PC-3 (cell line): ENCODE data around the gene MUC12. TPM values are rescaled to one million over a fixed set of nuclear protein-coding genes. Genes with fewer than 3 reads are reported as not detected.
A peak's percentile ranks its signal among the peaks of the same experiment; 100 is the strongest.
"Not testable (repeated sequence)": the region's sequence is repeated elsewhere in the genome, so short reads cannot be mapped to it uniquely, and the experiment has no call there.

Experiments used
- ATAC-seq: fragments of 200-7000 bp; cut with Tn5 transposase; 2 replicates; pipeline ENCODE4 v1.9.1; 2020; ENCODE audit warnings: mild to moderate bottlenecking, moderate library complexity
- BruUV-seq: library from RNA; stranded (reverse); fragments of 400-500 nt; replicated peaks from 2 replicates; lab custom pipeline; 2021; lab: Mats Ljungman, UMichigan
- CTCF ChIA-PET: fragments of 300-600 bp; sonication (Branson Sonifier 250); formaldehyde crosslinking; loops from one replicate; lab custom pipeline; 2022; ENCODE audit warnings: antibody characterized with exemption; lab: Charles Lee
- POLR2A ChIA-PET: fragments of 300-600 bp; sonication (Branson Sonifier 250); formaldehyde crosslinking; loops from one replicate; lab custom pipeline; 2022; ENCODE audit warnings: antibody characterized with exemption; ENCODE audit not compliant: unreplicated experiment; lab: Charles Lee
- DNase-seq: peaks from one replicate; pipeline ENCODE4 v3.0.0-alpha.2; 2015
- H2AFZ ChIP-seq: fragments of 300-600 bp; sonication (generic); 2 replicates; pipeline ENCODE4 v1.6.0; 2016; ENCODE audit warnings: antibody characterized with exemption, low read length
- H3F3A ChIP-seq: fragments of 300-600 bp; sonication (generic); one replicate; pipeline ENCODE4 v1.6.0; 2017; ENCODE audit warnings: antibody characterized with exemption, low read length, control low read depth, mild to moderate bottlenecking; ENCODE audit not compliant: unreplicated experiment
- H3K27ac ChIP-seq: fragments of 300-600 bp; sonication (generic); 2 replicates; pipeline ENCODE4 v1.5.1; 2016; ENCODE audit warnings: mild to moderate bottlenecking, low read length
- H3K27me3 ChIP-seq: fragments of 300-600 bp; sonication (generic); 2 replicates; pipeline ENCODE4 v1.6.1; 2016; ENCODE audit warnings: low read length, mixed read lengths
- H3K36me3 ChIP-seq: fragments of 300-600 bp; sonication (generic); 2 replicates; pipeline ENCODE4 v1.6.1; 2016; ENCODE audit warnings: low read depth, mixed run types, low read length, mixed read lengths
- H3K4me1 ChIP-seq: fragments of 300-600 bp; sonication (generic); 2 replicates; pipeline ENCODE4 v1.5.1; 2016; ENCODE audit warnings: low read length; ENCODE audit not compliant: insufficient read depth
- H3K4me2 ChIP-seq: fragments of 300-600 bp; sonication (generic); 2 replicates; pipeline ENCODE4 v1.6.0; 2016; ENCODE audit warnings: low read length
- H3K4me3 ChIP-seq: fragments of 300-600 bp; sonication (generic); 2 replicates; pipeline ENCODE4 v1.5.1; 2016; ENCODE audit warnings: mild to moderate bottlenecking, low read length, mixed read lengths
- H3K79me2 ChIP-seq: fragments of 300-600 bp; sonication (generic); 2 replicates; pipeline ENCODE4 v1.6.1; 2017; ENCODE audit warnings: low read length, mixed read lengths
- H3K9ac ChIP-seq: fragments of 300-600 bp; sonication (generic); 2 replicates; pipeline ENCODE4 v1.6.0; 2016; ENCODE audit warnings: mild to moderate bottlenecking, low read length
- H3K9me2 ChIP-seq: fragments of 300-600 bp; sonication (generic); replicated peaks from 2 replicates; pipeline ENCODE4 v1.6.1; 2016; ENCODE audit warnings: mixed run types, low read length, mixed read lengths
- H3K9me3 ChIP-seq: fragments of 300-600 bp; sonication (generic); 2 replicates; pipeline ENCODE4 v1.6.1; 2016; ENCODE audit warnings: low read length, mixed read lengths
- H4K20me1 ChIP-seq: fragments of 300-600 bp; sonication (generic); 2 replicates; pipeline ENCODE4 v1.6.1; 2016; ENCODE audit warnings: low read length, mixed read lengths
- EZH2 ChIP-seq: fragments of 300-600 bp; sonication (generic); IDR thresholded peaks from one replicate; pipeline ENCODE4 v1.6.1; 2017; ENCODE audit warnings: antibody characterized with exemption, mild to moderate bottlenecking, low read length; ENCODE audit not compliant: unreplicated experiment
- EZH2phosphoT487 ChIP-seq: fragments of 300-600 bp; sonication (generic); IDR thresholded peaks from 2 replicates; pipeline ENCODE4 v1.6.1; 2018; ENCODE audit warnings: mild to moderate bottlenecking, antibody characterized with exemption, low read length, borderline replicate concordance
- intact Hi-C: fragments of 100-400 bp; cut with micrococcal nuclease; formaldehyde crosslinking; loops from 2 replicates; pipeline ENCODE4 v1.9.0; 2023
- total RNA-seq: library from RNA; depleted of rRNA; stranded (reverse); fragments of >200 nt; gene quantifications from 2 replicates; pipeline ENCODE4 v1.2.3, GENCODE V29; 2014
- TF ChIP-seq, protein P1 (sequence below): fragments of 300-600 bp; sonication (generic); conservative IDR thresholded peaks from 2 replicates; pipeline ENCODE4 v1.5.1; 2017; ENCODE audit warnings: antibody characterized with exemption, low read depth, mild to moderate bottlenecking, low read length

The MUC12 gene
- total RNA-seq, 1 experiment from 2014 or later: 0.18 TPM

DNA sequence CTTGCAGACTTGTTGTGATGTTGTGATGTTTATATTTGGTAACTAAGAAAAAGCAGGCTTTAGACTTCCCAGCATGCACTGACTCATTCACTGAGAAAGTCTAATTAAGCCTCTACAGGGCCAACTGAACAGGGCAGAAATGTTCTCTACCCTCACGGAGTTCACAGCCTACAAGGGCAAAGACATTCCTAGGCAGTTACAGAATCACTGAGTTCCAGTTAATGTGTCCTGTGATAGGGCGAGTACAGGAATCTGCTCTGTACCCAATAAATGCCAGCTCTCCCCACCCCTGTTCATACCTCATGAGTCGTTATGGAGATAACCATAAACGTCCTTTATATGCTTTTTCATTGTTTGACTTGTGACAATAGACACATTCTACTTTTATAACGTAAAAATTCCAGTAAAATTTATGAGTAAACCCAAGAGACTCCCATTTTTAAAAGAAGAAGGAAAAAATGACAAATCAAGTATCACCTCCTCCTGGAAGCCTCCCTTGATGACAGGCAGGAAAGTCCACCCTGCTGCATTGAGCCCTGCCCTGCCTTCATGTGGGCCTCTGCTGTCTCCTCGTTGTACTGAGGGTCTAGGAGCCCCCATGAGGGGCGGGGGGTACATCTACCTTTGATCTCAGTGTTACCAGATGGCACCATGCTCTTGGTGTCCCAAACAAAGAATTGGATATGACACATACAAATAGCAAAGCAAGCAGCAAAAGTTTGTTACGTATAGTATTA, 14.3 kb downstream of the MUC12 start:
- no peaks in the 10 kb centered on the region for H3K36me3 ChIP-seq
- DNase-seq (peak; percentile 87), ATAC-seq (peak; percentile 91)
- peak overlapping the region; percentile 69 for H3K9ac ChIP-seq
- H3K4me2 ChIP-seq: peak overlapping the region; percentile 40; the same call in 1 of the 2 replicates
- H3K9me2 ChIP-seq: no peaks in the 10 kb centered on the region
- no peak overlapping the region for H2AFZ ChIP-seq
- H3K4me3 ChIP-seq: no peak overlapping the region
- intact Hi-C loops: loop anchor here (1.0 to 5.0 kb wide), 2 partner anchors 41 to 74 kb away; no protein-coding TSS in a partner anchor
- BruUV-seq: no TSS peak
- ChIA-PET POLR2A (interaction anchor here (0.6 to 0.7 kb wide), 2 partner anchors 41 to 217 kb away, joined by 4 read pairs; no protein-coding TSS in a partner anchor), CTCF (interaction anchor here (0.5 kb wide), 1 partner anchor 165 kb away, joined by 4 read pairs; no protein-coding TSS in a partner anchor)
- peak overlapping the region; percentile 91 for H3K27ac ChIP-seq
- no peaks in the 10 kb centered on the region for H3K79me2 ChIP-seq
- H3F3A ChIP-seq: no peaks in the 10 kb centered on the region
- H3K9me3 ChIP-seq: no peaks in the 10 kb centered on the region
- no peaks in the 10 kb centered on the region for H3K27me3 ChIP-seq
- H3K4me1 ChIP-seq: peaks cover 27% of the 10 kb centered on the region
- no peaks in the 10 kb centered on the region for H4K20me1 ChIP-seq
- no peak for TF ChIP-seq EZH2
- TF ChIP-seq EZH2phosphoT487: no peak
- TF ChIP-seq, protein P1, sequence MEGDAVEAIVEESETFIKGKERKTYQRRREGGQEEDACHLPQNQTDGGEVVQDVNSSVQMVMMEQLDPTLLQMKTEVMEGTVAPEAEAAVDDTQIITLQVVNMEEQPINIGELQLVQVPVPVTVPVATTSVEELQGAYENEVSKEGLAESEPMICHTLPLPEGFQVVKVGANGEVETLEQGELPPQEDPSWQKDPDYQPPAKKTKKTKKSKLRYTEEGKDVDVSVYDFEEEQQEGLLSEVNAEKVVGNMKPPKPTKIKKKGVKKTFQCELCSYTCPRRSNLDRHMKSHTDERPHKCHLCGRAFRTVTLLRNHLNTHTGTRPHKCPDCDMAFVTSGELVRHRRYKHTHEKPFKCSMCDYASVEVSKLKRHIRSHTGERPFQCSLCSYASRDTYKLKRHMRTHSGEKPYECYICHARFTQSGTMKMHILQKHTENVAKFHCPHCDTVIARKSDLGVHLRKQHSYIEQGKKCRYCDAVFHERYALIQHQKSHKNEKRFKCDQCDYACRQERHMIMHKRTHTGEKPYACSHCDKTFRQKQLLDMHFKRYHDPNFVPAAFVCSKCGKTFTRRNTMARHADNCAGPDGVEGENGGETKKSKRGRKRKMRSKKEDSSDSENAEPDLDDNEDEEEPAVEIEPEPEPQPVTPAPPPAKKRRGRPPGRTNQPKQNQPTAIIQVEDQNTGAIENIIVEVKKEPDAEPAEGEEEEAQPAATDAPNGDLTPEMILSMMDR: no peak

DNA sequence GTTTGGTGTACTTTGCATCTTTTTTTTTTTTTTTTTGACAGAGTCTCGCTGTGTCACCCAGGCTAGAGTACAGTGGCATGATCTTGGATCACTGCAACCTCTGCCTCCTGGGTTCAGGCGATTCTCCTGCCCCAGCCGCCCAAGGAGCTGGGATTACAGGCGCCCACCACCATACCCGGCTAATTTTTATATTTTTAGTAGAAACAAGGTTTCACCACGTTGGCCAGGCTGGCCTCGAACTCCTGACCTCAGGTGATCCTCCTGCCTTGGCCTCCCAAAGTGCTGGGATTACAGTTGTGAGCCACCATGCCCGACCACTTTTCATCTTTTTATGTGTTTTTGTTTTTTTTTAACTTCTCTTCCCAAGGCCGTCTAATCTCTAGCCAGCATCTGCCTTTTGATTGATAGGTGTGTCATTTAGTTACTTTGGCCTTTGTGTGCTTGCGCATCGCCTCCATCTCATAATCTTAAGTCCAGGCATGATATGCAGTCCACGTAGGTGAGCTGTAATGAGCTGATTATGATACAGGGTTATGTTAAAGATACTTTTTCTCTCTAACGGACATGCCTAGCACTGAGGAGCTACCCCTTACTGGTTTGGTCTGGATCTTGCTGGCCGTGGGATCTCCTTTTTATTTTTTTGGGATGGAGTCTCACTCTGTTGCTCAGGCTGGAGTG, 15.0 kb downstream of the MUC12 start:
- H3K9me2 ChIP-seq, H3K4me3 ChIP-seq, H3K36me3 ChIP-seq, CTCF ChIA-PET, ATAC-seq, H4K20me1 ChIP-seq, H3K27me3 ChIP-seq, H2AFZ ChIP-seq, H3K79me2 ChIP-seq, H3K9me3 ChIP-seq, POLR2A ChIA-PET, H3F3A ChIP-seq: not testable (repeated sequence)
- Histone ChIP-seq H3K4me2 (peak overlapping the region; percentile 40; the same call in 1 of the 2 replicates), H3K27ac (peak overlapping the region; percentile 91), H3K4me1 (peaks cover 27% of the 10 kb centered on the region), H3K9ac (peak overlapping the region; percentile 57)
- intact Hi-C loops: loop anchor here (5.0 kb wide), 1 partner anchor 73 kb away; no protein-coding TSS in a partner anchor
- BruUV-seq: TSS peak; percentile 91
- peak; percentile 27 for DNase-seq

DNA sequence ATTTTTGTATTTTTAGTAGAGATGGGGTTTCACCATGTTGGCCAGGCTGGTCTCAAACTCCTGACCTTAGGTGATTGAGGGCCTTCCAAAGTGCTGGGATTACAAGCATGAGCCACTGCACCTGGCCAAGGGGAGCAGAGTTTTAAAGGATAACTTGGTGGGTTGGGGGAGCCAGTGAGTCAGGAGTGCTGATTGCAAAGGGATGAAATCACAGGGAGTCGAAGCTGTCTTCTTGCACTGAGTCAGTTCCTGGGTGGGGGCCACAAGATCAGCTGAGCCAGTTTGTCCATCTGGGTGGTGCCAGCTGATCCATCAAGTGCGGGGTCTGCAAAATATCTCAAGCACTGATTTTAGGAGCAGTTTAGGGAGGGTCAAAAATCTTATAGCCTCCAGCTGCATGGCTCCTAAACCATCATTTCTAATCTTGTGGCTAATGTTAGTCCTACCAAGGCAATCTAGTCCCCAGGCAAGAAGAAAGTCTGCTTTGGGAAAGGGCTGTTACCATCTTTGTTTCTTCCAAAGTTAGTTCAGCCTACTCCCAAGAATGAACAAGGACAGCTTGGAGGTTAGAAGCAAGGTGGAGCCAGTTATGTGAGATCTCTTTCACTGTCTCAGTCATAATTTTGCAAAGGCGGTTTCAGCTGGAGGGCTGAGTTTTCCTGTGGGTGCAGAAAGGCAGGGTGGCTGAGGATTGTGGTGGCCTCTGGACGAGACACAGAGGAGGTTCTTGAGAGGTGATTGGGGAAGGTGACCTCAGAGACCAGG, 15.8 kb downstream of the MUC12 start:
- H3K4me1 ChIP-seq: peaks cover 27% of the 10 kb centered on the region
- H3K9me2 ChIP-seq, H3F3A ChIP-seq, POLR2A ChIA-PET, H3K4me3 ChIP-seq, H2AFZ ChIP-seq, H3K9me3 ChIP-seq, H4K20me1 ChIP-seq, intact Hi-C loops, H3K4me2 ChIP-seq, H3K27me3 ChIP-seq, H3K79me2 ChIP-seq, H3K36me3 ChIP-seq: not testable (repeated sequence)
- ATAC-seq (peak; percentile 9; the same call in 1 of the 2 replicates), DNase-seq (peak; percentile 56)
- peak overlapping the region; percentile 91 for H3K27ac ChIP-seq
- CTCF ChIA-PET: interaction anchor here (0.6 kb wide), 1 partner anchor 74 kb away, joined by 3 read pairs; no protein-coding TSS in a partner anchor
- H3K9ac ChIP-seq: peak overlapping the region; percentile 57
- BruUV-seq: TSS peak; percentile 59
